ENCODE data around the gene ENPP4.
"Not testable (repeated sequence)": the region's sequence is repeated elsewhere in the genome, so short reads cannot be mapped to it uniquely, and the experiment has no call there.

DNA sequence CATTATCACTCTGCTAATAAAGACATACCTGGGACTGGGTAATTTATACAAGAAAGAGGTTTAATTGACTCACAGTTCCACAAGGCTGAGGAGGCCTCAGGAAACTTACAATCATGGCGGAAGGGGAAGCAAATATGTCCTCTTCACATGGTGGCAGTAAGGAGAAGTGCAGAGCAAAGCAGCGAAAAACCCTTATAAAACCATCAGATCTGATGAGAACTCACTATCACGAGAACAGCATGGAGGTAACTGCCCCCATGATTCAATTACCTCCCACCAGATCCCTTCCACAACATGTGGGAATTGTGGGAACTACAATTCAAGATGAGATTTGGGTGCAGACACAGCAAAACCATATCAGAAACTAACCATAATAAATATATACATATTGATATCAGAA lies 19.3 kb downstream of the ENPP4 start:
- not testable (repeated sequence) for TF ChIP-seq POLR2A (IDR thresholded peaks at IDR 0.05)
- TF ChIP-seq, protein P1, sequence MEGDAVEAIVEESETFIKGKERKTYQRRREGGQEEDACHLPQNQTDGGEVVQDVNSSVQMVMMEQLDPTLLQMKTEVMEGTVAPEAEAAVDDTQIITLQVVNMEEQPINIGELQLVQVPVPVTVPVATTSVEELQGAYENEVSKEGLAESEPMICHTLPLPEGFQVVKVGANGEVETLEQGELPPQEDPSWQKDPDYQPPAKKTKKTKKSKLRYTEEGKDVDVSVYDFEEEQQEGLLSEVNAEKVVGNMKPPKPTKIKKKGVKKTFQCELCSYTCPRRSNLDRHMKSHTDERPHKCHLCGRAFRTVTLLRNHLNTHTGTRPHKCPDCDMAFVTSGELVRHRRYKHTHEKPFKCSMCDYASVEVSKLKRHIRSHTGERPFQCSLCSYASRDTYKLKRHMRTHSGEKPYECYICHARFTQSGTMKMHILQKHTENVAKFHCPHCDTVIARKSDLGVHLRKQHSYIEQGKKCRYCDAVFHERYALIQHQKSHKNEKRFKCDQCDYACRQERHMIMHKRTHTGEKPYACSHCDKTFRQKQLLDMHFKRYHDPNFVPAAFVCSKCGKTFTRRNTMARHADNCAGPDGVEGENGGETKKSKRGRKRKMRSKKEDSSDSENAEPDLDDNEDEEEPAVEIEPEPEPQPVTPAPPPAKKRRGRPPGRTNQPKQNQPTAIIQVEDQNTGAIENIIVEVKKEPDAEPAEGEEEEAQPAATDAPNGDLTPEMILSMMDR (IDR thresholded peaks at IDR 0.05 in 4 of 5, conservative IDR thresholded peaks at IDR 0.05 in 1 of 5) = not testable (repeated sequence)
